ENCODE results near the gene TMEM270.

DNA sequence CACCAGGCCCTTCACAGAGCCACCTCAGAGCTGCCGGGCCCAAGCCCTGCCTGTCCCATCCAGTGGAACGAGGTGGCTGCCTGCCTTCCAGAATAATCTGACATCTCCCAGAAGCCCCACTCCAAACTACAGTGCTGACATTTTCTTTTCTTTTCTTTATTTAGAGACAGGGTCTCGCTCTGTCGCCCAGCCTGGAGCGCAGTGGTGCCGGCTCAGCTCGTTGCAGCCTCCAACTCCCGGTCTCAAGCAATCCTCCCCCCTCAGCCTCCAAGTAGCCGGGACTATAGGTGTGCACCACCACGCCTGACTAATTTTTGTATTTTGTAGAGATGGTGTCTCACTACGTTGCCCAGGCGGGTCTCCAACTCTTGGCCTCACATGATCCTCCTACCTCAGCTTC is 346 bp downstream of the TMEM270 start:
- TF ChIP-seq, protein P1, sequence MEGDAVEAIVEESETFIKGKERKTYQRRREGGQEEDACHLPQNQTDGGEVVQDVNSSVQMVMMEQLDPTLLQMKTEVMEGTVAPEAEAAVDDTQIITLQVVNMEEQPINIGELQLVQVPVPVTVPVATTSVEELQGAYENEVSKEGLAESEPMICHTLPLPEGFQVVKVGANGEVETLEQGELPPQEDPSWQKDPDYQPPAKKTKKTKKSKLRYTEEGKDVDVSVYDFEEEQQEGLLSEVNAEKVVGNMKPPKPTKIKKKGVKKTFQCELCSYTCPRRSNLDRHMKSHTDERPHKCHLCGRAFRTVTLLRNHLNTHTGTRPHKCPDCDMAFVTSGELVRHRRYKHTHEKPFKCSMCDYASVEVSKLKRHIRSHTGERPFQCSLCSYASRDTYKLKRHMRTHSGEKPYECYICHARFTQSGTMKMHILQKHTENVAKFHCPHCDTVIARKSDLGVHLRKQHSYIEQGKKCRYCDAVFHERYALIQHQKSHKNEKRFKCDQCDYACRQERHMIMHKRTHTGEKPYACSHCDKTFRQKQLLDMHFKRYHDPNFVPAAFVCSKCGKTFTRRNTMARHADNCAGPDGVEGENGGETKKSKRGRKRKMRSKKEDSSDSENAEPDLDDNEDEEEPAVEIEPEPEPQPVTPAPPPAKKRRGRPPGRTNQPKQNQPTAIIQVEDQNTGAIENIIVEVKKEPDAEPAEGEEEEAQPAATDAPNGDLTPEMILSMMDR (IDR thresholded peaks at IDR 0.05; ENCODE audit: poor library complexity, severe bottlenecking), result no peak
- TF ChIP-seq, protein P2, sequence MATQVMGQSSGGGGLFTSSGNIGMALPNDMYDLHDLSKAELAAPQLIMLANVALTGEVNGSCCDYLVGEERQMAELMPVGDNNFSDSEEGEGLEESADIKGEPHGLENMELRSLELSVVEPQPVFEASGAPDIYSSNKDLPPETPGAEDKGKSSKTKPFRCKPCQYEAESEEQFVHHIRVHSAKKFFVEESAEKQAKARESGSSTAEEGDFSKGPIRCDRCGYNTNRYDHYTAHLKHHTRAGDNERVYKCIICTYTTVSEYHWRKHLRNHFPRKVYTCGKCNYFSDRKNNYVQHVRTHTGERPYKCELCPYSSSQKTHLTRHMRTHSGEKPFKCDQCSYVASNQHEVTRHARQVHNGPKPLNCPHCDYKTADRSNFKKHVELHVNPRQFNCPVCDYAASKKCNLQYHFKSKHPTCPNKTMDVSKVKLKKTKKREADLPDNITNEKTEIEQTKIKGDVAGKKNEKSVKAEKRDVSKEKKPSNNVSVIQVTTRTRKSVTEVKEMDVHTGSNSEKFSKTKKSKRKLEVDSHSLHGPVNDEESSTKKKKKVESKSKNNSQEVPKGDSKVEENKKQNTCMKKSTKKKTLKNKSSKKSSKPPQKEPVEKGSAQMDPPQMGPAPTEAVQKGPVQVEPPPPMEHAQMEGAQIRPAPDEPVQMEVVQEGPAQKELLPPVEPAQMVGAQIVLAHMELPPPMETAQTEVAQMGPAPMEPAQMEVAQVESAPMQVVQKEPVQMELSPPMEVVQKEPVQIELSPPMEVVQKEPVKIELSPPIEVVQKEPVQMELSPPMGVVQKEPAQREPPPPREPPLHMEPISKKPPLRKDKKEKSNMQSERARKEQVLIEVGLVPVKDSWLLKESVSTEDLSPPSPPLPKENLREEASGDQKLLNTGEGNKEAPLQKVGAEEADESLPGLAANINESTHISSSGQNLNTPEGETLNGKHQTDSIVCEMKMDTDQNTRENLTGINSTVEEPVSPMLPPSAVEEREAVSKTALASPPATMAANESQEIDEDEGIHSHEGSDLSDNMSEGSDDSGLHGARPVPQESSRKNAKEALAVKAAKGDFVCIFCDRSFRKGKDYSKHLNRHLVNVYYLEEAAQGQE (IDR thresholded peaks at IDR 0.05; ENCODE audit: borderline replicate concordance), result no peak
- TF ChIP-seq EZH2 (IDR thresholded peaks at IDR 0.05; ENCODE audit: borderline replicate concordance, insufficient read depth, low read length, poor library complexity, severe bottlenecking), result no peak
- TF ChIP-seq POLR2AphosphoS5 (IDR thresholded peaks at IDR 0.05), result no peak
- no peak for TF ChIP-seq TAF1 (IDR thresholded peaks at IDR 0.05; ENCODE audit: low read depth)
- no peak for TF ChIP-seq EP300 (conservative IDR thresholded peaks at IDR 0.05; ENCODE audit: poor library complexity, severe bottlenecking)

All from neural cell (in vitro differentiated cells).